ENCODE measurements around the gene FAM20B. TPM values are rescaled to one million over a fixed set of nuclear protein-coding genes. Genes with fewer than 3 reads are reported as not detected.
A peak's percentile ranks its signal among the peaks of the same experiment; 100 is the strongest.

The FAM20B gene
- total and polyA plus RNA-seq, 2 experiments from 2014 or later: 10.9 to 16.2 TPM

GRCh38 chr1:179108644-179109043, 83.0 kb downstream of the FAM20B start:
- H3K9me3 ChIP-seq (ENCODE audit: low read depth): no peaks in the 10 kb centered on the region
- H3K4me3 ChIP-seq: no peak overlapping the region
- no peak for TF ChIP-seq CTCF (IDR thresholded peaks at IDR 0.05; ENCODE audit: low read depth, low read length)
- no peaks in the 10 kb centered on the region for H3K27me3 ChIP-seq
- H3K4me1 ChIP-seq (ENCODE audit: low read depth): peaks cover 24% of the 10 kb centered on the region
- peaks cover 37% of the 10 kb centered on the region for H3K36me3 ChIP-seq
- no peak for DNase-seq (ENCODE audit: low read depth in 1 of 2, low spot score in 1 of 2)
- no peak overlapping the region for H3K27ac ChIP-seq

- Histone ChIP-seq H3K27ac (no peak overlapping the region), H3K27me3 (no peaks in the 10 kb centered on the region), H3K4me1 (ENCODE audit: low read depth) (no peaks in the 10 kb centered on the region), H3K4me3 (no peak overlapping the region), H3K9me3 (ENCODE audit: low read depth) (no peaks in the 10 kb centered on the region), H3K36me3 (peaks cover 37% of the 10 kb centered on the region)
- no peak for DNase-seq (ENCODE audit: low read depth in 1 of 2, low spot score in 1 of 2)
- no peak for TF ChIP-seq CTCF (IDR thresholded peaks at IDR 0.05; ENCODE audit: low read depth, low read length)
These were observed 89.5 kb downstream of the FAM20B start for GRCh38 chr1:179115181-179115580.

GRCh38 chr1:179119513-179119912, 93.8 kb downstream of the FAM20B start:
- no peak overlapping the region for H3K27ac ChIP-seq
- H3K36me3 ChIP-seq: peaks cover 20% of the 10 kb centered on the region
- H3K4me1 ChIP-seq (ENCODE audit: low read depth): no peaks in the 10 kb centered on the region
- TF ChIP-seq CTCF (IDR thresholded peaks at IDR 0.05; ENCODE audit: low read depth, low read length): no peak
- H3K4me3 ChIP-seq: no peak overlapping the region
- H3K9me3 ChIP-seq (ENCODE audit: low read depth): no peaks in the 10 kb centered on the region
- no peak for DNase-seq (ENCODE audit: low read depth in 1 of 2, low spot score in 1 of 2)
- H3K27me3 ChIP-seq: no peaks in the 10 kb centered on the region

GRCh38 chr1:179120736-179121135, 95.0 kb downstream of the FAM20B start:
- H3K27ac ChIP-seq: peak overlapping the region; percentile 40
- H3K27me3 ChIP-seq: no peaks in the 10 kb centered on the region
- H3K36me3 ChIP-seq: peaks cover 17% of the 10 kb centered on the region
- no peak for TF ChIP-seq CTCF (IDR thresholded peaks at IDR 0.05; ENCODE audit: low read depth, low read length)
- H3K4me3 ChIP-seq: no peak overlapping the region
- DNase-seq (ENCODE audit: low read depth in 1 of 2, low spot score in 1 of 2): no peak
- no peaks in the 10 kb centered on the region for H3K4me1 ChIP-seq (ENCODE audit: low read depth)
- H3K9me3 ChIP-seq (ENCODE audit: low read depth): no peaks in the 10 kb centered on the region

- peaks cover 22% of the 10 kb centered on the region for H3K36me3 ChIP-seq
- no peaks in the 10 kb centered on the region for H3K4me1 ChIP-seq (ENCODE audit: low read depth)
- H3K9me3 ChIP-seq (ENCODE audit: low read depth): no peaks in the 10 kb centered on the region
- H3K4me3 ChIP-seq: no peak overlapping the region
- peak; percentile 56 to 70 for DNase-seq (ENCODE audit: low read depth in 1 of 2, low spot score in 1 of 2)
- TF ChIP-seq CTCF (IDR thresholded peaks at IDR 0.05; ENCODE audit: low read depth, low read length): peak; percentile 61
- peak overlapping the region; percentile 40 for H3K27ac ChIP-seq
- no peaks in the 10 kb centered on the region for H3K27me3 ChIP-seq
These were observed 95.7 kb downstream of the FAM20B start for GRCh38 chr1:179121159-179121938.

All from cardiac muscle cell (in vitro differentiated cells and primary cell).